ENCODE results near the gene OPCML. TPM values are rescaled to one million over a fixed set of nuclear protein-coding genes. Genes with fewer than 3 reads are reported as not detected.

Gene OPCML
- total RNA-seq, 1 donor from 2014 or later = not detected

- Mint-ChIP-seq H3K4me3 (no peak overlapping the region), H3K36me3 (ENCODE audit: low read depth) (no peaks in the 10 kb centered on the region), H3K4me1 (no peaks in the 10 kb centered on the region), H3K9me3 (peaks cover 2% of the 10 kb centered on the region), H3K27ac (no peak overlapping the region), H3K27me3 (no peaks in the 10 kb centered on the region)
- POLR2A ChIA-PET = no interaction called here
- no peak for ATAC-seq (ENCODE audit: low read depth)
- intact Hi-C loops (cut with micrococcal nuclease) = no loop called here
- no peak for TF ChIP-seq CTCF (IDR thresholded peaks at IDR 0.05)
- no peak for DNase-seq
- CTCF ChIA-PET = no interaction called here
Observed at GRCh38 chr11:132908414-132908810, 623.9 kb downstream of the OPCML start.

- TF ChIP-seq CTCF (IDR thresholded peaks at IDR 0.05) = no peak
- Mint-ChIP-seq H3K36me3 (ENCODE audit: low read depth) (no peaks in the 10 kb centered on the region), H3K9me3 (peaks cover 2% of the 10 kb centered on the region), H3K4me1 (no peaks in the 10 kb centered on the region), H3K27ac (no peak overlapping the region), H3K27me3 (no peaks in the 10 kb centered on the region), H3K4me3 (no peak overlapping the region)
- CTCF ChIA-PET = no interaction called here
- POLR2A ChIA-PET = no interaction called here
- no peak for DNase-seq
- ATAC-seq (ENCODE audit: low read depth) = no peak
- intact Hi-C loops (cut with micrococcal nuclease) = no loop called here
Observed at GRCh38 chr11:132907651-132908413, 624.5 kb downstream of the OPCML start.

- ChIA-PET CTCF (no interaction called here), POLR2A (no interaction called here)
- H3K4me3 Mint-ChIP-seq = no peak overlapping the region
- TF ChIP-seq CTCF (IDR thresholded peaks at IDR 0.05) = no peak
- H3K36me3 Mint-ChIP-seq (ENCODE audit: low read depth) = no peaks in the 10 kb centered on the region
- no peak overlapping the region for H3K27ac Mint-ChIP-seq
- intact Hi-C loops (cut with micrococcal nuclease) = no loop called here
- H3K9me3 Mint-ChIP-seq = peaks cover 2% of the 10 kb centered on the region
- ATAC-seq (ENCODE audit: low read depth) (no peak), DNase-seq (no peak)
- no peaks in the 10 kb centered on the region for H3K27me3 Mint-ChIP-seq
- H3K4me1 Mint-ChIP-seq = no peaks in the 10 kb centered on the region
Observed at GRCh38 chr11:132904607-132905006, 627.7 kb downstream of the OPCML start.

- intact Hi-C loops (cut with micrococcal nuclease) = no loop called here
- H3K27ac Mint-ChIP-seq = no peak overlapping the region
- ChIA-PET POLR2A (no interaction called here), CTCF (interaction anchor here (0.8 kb wide), 1 partner anchor 10 kb away, joined by 3 read pairs; no protein-coding TSS in a partner anchor)
- no peak overlapping the region for H3K4me3 Mint-ChIP-seq
- DNase-seq (no peak), ATAC-seq (ENCODE audit: low read depth) (no peak)
- no peaks in the 10 kb centered on the region for H3K27me3 Mint-ChIP-seq
- peaks cover 2% of the 10 kb centered on the region for H3K9me3 Mint-ChIP-seq
- no peak for TF ChIP-seq CTCF (IDR thresholded peaks at IDR 0.05)
- H3K36me3 Mint-ChIP-seq (ENCODE audit: low read depth) = no peaks in the 10 kb centered on the region
- no peaks in the 10 kb centered on the region for H3K4me1 Mint-ChIP-seq
Observed at GRCh38 chr11:132904091-132904490, 628.2 kb downstream of the OPCML start.

- DNase-seq = no peak
- H3K36me3 Mint-ChIP-seq (ENCODE audit: low read depth) = no peaks in the 10 kb centered on the region
- intact Hi-C loops (cut with micrococcal nuclease) = no loop called here
- no peak for ATAC-seq (ENCODE audit: low read depth)
- no peak for TF ChIP-seq CTCF (IDR thresholded peaks at IDR 0.05)
- no peak overlapping the region for H3K4me3 Mint-ChIP-seq
- ChIA-PET CTCF (no interaction called here), POLR2A (no interaction called here)
- no peaks in the 10 kb centered on the region for H3K4me1 Mint-ChIP-seq
- H3K27me3 Mint-ChIP-seq = no peaks in the 10 kb centered on the region
- peaks cover 2% of the 10 kb centered on the region for H3K9me3 Mint-ChIP-seq
- no peak overlapping the region for H3K27ac Mint-ChIP-seq
Observed at GRCh38 chr11:132901638-132902471, 630.4 kb downstream of the OPCML start.

All from activated B cell treated with CpG ODN at 0.5 μM for 24 hours (primary cell).